ENCODE data around the gene GZF1.

GZF1 gene

DNA sequence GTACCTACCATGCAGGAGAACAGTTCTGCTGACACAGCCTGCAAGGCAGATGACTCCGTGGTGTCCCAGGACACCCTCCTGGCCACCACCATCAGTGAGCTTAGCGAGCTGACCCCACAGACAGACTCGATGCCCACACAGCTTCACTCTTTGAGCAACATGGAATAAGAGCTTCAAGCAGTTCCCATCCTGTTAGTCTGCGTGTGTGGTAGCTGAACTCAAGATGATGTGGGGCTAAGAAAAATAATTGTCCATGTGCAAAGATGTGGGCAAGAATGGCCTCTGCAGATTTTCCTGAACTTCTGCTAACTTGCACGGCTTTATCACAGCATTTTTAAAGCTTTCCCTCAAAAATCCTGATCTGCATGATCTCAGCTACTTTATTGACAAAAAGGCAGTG lies 8.3 kb downstream of the GZF1 start:
- DNase-seq: no peak

DNA sequence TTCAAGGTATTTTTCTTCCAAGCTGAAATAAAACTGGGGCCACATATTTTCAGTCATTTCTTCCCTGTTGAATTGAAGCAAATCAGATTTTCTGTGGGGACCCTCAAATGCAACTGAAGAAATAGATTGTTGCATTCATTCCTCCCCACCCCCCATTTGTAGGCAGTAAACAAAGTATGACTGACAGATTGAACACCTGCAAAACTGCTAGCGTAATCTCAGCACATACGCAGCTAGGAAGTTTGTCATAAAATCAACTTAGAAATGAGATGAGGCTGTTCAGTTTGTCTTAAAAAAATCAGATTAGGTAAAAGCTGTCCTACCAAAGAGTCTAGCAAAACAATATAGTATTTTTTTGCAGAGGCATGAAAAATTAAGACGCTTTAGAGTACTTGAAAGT lies 8.9 kb downstream of the GZF1 start:
- no peak for DNase-seq

DNA sequence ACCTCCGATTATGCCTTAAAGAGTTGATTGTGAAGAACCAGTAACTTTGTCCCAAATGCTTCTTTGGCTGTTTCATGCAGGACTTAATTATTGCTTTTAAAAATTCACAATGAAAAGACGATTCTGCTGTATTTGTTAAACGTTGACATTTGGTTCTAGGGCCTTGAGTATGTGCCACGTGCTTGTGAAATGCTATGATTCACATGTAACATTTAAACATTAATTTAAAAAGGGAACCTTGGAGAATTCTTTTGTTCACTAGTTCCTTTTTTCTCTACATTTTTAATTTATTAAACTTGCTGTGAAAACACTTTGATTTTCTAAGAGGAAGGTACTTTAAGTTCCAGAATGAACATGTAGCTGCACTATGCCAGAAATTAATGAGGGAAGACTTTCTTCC lies 9.5 kb downstream of the GZF1 start:
- DNase-seq: no peak

DNA sequence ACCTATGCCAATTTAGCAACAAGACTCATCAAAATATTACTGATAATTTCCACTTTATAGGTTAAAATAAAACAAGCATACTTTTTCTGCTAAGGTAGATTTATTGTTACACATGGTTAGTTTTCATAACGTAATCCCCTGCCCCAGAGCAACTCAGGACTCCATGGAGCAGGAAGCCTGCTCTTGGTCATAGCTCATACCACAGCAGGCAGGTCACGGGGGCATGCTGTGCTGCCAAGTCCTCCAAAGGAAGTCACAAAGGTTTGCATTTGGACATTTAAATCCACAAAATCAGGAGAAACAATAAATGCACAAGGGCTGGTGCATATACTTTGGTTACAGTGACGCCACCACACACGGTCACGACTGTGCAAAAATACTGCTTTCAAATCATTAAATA lies 12.5 kb downstream of the GZF1 start:
- DNase-seq: no peak

DNA sequence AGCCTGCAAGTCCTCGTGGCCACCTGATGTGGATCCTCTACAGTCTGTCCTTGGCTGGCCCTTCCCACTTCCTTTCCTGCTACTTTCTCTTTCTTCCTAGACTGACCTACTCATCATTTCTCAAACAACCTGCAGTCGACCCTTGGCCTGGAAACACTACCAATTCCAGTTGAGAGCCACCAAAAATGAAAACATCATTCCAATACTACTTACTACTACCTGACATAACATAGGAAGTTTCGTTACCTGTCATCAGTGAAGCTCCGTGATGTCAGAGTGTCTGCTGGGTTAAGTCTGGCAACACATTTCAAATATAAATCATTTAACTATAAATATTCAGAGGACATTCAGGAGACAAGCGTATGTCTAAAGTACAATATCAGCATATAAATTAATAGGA lies 13.8 kb downstream of the GZF1 start:
- DNase-seq: no peak

DNA sequence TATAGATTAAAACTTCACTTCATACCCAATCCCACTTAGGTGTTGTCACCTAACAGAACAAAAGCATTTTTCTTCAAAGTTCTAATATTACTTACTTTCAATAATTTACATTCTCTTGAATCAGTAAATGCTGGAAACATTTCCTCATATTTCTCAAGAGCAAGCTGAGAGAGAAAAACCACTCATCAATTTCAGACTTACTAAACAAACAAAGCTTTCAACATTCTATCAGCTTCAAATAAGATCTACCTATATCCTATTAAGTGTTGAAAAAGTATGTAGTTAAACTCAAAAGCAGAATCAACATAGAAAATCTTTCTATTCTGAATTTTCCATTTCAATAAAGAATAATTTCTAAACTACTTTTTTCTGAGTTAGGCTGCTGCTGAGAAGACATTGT lies 17.8 kb downstream of the GZF1 start:
- no peak for DNase-seq

DNA sequence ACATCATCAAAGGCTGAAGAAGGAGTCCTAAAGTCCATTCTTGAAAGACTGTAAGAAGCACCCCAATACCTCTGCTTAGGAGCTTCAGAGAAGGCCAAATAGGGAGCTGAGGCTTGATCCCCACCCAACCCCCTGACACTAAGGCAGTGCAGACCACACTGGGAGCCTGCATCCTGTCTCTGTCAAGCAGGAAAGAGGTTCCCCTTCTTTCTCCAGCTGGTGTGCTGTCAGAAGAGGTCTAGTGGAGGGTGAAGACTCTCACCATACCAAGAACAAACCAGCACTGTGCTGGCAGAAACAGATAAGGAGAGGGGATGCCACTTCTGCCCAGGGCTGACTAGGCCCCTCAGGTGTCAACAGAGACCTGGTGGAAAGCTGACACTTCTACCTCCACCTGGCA lies 19.9 kb downstream of the GZF1 start:
- no peak for DNase-seq

DNA sequence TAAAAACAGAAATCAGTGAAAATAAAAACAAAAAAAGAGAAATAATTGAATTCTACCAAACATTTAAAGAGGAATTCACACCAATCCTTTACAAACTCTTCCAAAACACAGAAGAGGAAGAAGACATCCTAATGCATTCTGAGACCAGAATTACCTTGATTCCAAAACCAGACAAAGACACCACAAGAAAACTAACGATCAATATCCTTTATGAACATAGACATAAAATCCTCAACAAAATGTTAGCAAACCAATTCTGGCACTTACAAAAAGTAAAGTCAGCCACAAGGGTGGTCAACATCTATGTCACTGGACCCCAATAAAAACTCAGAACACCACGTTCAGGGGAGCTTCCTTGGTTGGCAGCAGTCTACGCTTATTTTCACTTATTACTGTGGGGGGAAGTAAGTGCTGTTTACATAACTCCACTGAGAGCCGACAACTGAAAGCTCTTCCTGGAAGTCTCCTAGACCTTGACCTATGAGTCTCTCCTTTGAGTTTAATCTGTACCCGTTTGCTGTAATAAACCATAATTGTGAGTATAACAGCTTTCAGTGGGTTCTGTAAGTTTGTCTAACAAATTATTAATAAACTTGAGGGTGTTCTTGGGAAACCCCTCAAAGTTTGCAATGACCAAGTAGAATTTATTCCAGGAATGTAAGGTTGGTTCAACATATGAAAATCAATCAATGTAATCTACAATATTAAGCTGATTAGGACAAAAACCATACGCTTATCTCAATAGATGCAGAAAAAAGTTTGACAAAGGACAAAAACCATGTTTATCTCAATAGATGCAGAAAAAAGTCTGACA lies 24.5 kb downstream of the GZF1 start:
- no peak for DNase-seq

DNA sequence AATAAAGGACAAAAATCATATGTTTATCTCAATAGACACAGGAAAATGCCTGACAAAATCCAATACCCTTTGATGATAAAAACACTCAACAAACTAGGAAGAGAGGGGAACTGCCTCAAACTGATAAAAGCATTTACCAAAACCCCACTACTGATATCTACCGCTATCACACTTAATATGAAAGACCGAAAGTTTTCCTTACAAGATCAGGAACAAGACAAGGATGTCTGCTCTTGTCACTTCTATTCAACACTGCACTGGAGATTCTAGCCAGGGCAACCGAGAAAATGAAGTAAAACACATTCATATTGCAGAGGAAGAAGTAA lies 25.1 kb downstream of the GZF1 start:
- DNase-seq: no peak

DNA sequence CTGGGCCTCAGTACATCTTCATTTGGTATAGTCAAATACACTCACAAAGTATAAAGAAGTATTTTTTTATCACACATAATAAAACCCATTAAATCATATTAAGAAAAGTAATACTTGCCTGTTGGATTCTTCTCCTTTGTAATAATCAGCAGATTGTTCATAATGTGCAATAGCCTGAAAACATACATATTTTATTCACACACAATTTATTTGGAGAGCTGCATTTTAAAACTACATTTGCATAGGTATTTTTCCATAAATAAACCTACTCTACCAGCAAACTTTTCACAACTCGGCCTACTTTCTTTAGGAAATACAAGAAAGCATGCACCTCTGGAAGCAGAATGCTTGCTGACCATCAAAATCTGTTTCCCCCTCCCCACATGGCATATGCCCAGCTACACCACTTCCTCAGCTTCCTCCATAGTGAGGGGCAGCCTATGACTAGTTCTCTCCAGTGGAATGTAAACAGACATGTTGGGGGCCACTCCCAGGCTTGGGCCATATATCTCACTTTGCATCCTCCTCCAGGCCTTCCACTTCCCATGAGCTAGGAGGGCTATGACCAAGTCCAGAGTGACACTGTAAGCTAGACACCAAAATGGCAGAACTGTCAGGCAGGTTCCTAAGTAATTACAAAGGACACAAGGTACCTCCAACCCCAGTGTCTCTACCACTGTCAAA lies 28.3 kb downstream of the GZF1 start:
- DNase-seq: no peak

DNA sequence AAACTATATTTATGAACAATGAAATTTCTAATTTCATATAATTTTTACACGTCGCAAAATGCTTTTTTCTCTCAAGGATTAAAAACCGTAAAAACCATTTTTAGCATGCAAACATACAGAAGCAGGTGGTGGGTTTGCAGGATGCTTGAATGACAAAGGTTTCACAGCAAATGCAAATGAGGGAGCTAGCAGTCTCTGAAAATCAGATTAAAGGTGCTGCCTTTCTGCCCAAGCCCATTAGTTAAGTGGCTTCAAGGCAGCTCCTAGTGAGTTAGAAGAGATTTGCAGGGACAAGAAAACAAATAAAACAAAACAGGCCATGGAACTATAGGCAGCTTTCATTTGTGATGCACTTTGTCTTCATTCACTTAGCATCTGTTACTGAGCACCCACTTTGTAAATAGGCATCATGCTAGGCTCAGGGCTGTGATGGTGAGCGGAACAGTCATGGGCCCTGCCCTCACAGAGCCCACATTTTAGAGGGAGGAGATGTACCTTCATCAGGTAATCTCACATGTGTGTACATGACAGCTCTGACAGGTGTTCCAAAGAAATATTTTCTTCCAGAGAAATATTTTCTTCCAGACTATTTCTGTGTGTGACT lies 29.8 kb downstream of the GZF1 start:
- DNase-seq: no peak

DNA sequence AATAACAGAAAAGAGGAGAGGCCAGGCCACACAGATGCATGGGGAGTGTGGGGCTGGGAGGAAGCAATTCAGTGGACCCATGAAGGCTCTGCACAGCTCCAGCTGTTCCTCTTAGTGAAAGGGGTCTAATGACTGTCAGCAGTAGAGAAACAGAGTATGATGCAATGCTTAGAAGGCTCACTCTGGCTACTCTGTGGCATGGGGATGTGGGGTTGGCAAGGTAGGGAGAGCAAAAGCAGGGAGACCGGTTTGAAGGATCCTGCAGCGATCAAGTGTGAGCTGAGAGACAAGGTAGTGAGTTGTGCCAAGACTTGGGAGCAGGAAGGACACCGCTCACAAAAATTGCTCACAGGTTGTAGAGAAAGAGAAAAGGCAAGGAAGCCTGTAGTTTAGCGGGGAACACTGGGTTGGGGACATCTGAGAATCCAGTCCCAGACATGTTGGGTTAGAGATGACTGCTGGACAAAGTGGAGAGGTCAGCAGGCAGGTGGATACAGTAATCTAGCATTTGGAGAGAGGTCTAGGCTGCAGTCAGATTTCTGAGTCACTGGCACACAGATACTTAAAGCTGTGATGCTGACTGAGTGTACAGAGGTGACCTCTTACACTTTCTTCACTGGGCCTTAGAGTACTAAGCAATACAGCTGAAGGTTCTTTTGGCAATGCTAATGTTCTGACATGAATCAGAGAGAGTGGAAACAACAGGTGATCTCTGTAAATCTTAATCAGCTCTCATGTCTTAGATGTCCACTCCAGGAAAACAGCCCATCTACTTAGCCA lies 32.2 kb downstream of the GZF1 start:
- DNase-seq: no peak

DNA sequence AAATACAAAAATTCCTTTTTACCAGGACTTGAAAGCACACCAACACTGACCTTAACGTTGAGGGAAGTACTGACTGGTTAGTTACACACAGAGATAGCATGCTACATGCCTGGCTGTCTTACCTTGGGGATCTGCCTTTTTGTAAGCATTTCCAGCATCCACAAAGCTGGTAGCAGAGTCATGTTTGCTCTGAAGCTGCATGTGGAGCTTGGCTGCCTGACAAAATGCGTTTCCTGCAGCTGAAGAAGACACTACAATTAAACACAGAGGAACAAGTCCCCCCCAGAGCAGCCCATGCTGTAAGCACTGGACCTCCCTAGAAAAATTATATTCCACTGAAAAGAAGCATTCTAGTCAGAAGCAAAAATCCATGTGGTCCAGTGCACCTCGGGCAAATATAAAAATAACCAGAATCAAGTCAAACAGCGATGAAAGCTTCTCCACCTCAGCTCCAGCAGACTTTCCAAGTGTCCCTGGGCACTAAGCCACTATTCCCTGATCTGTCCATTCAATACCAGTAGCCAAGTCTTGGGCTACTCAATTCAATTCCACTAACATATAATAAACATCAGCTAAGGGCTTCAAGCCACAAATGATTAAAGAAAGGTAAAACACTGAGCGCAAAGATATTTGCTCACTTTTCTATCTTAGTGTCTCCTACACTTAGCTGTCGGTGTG lies 35.1 kb downstream of the GZF1 start:
- no peak for DNase-seq

DNA sequence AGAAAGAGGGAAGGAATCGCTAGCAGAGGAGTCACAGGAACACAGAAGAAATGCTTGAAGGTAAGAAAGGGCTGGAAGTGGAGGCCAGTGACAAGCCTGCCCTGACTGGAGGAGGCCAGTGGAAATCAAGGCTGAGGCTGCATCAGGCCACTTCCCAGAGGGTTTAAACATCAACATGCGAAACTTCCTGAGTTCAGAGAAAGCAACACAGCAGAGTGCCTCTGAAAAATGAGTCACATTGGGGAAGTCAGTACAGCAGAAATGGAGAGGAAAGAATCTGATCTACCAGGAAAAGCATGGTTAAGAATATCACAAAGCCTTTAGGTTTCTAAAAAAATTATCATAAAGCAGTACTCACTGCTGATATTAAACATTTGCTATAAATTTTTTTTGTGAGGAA lies 36.0 kb downstream of the GZF1 start:
- no peak for DNase-seq

DNA sequence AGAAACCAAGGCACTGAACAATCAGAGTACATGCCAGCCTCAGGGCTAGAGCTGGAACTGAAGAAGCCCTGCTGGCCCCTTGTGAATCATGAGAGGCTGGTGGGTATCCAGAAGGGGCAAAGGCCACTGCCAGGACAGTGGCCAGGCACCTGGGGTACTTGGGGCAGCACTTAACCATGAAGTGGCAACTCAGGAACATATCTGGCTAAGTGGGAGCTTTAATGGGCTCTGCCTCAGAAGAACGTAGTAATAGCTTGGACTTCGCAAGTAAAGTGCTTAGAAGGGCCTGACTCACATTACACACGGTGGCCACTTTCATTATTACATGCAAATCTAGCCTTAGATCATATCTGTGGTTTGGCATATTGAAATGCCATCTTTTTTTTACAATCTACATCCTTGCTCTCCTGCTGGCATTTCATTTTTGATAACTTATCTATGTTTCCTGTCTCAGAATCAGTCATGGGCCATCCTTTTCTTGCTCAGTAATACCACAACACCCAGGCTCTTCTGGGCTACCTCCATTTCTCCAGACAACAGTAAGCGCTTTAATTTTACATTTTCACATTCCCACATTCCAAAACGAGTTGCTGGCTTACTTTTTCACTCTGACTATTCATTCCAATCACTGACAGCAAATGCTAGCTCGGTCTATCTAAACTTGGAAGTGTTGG lies 37.7 kb downstream of the GZF1 start:
- peak; percentile 18 for DNase-seq

DNA sequence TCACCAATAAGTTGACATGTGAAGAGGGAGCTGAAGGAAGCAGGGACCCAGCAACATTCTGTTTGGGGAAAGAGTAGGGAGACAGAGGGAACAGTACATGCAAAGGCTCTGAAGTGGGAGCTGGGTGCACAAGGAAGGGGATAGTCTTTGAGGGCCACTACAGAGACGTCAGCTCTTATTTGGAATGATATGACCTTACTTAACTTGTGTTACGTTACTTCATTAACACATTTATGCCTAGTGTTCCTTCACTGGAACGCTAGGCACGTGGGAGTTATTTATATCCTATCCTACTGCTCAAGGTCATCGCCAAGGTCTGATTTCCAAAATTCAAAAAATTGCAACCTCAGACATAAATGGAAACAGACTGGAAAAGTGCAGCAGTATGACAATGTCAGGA lies 39.1 kb downstream of the GZF1 start:
- DNase-seq: no peak

DNA sequence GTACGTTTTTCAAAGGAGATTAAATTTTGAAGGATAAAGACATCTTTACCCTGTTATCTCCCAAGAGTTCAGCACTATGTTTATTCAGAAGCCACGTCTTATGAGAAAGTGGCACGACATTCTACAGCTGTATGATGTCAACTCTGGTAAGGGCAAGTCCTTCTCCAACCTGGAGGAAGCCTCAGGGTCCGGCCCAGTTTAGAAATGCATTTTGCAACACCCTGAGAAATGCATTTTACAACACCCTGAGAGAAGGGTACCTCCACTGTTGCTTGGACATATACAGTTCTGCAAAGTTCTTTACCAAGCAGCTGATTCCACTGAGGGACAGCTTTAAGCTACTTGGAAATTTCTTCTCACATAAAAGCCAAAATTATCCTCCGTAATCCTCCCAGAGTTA lies 41.8 kb downstream of the GZF1 start:
- DNase-seq: no peak

DNA sequence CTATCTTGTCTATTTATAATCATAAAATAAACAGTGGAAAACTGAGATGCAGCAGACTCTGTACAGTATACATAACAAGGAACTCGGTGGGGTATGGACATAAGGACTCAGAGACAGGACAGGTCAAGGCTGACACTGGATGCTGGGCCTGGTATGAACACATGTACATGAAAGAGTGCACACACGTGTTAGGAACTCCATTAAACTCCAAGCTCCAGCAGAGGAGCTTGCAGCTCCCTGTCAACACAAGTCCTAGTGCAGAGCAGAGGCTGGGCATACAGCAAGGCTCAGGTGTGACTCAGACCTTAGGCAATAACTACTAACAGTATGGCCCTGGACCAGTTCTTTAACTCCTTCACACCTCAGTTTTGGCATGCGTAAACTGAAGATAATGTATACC lies 42.2 kb downstream of the GZF1 start:
- no peak for DNase-seq

DNA sequence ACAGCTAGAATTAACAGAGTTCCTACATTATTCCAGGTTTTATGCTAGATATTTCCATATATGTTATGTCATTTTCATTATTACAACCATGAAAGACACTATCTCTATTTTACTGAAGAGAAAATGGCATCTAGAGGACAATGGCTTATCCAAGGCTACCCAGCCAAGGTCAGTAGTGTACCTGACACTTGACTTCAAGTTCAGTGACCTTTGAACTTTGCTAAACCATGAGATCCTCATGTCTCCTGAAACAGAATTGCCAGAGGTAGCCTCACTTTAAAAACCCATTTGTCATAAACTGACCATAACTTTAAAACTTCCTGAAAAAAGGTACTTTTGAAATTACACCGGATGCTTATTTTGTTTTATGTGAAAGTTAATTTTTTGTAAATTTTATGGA lies 44.9 kb downstream of the GZF1 start:
- DNase-seq: no peak

DNA sequence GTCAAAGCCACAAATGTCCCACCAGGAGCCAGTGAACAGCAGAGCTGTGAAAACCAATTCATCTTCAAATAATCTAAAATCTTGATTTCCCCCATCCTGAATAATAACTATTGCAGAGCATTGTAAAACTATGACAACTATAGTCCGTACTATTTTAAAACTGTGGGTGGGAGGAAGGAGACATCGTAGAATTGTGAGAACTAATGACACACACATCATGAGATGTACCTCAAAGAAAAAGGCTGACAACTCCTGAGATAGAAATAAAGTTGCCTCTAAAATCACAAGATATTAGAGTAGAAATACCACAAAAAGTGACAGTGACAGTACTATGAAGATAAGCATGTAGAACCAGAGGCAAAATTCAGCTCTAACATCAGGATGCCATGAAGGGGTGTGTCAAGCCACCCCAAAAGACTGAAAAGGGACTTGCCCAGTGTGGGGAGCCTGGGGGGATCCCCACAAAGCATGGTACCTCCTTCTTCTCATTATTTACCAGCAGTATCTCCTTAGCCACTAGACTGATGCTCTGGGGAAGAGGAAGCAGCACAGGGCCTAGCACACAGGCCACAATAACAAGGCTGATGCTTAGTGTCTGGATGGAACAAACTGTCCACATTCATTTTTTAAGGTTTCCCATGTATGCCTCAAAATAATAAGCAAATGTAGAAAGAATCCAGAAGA lies 45.9 kb downstream of the GZF1 start:
- peak; percentile 46 for DNase-seq

DNA sequence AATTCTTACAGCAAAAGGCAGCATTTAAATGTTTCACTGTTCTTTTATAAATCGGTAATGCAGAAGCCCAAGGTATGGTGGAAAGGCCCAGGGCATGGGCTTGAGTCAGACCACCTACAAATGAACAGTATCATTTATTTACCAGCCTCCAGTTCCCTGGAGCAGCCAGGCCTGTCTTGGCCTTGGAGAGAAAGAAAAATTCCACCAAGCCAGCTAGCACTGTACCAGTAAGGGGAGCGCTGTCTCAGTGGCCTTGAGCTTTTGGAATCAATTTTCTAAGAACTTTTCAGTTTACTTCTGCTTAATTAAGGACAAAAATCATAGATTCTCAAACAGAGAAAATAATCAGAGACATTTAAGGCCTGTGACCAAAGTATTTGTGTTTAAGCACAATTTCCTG lies 47.0 kb downstream of the GZF1 start:
- DNase-seq: no peak

DNA sequence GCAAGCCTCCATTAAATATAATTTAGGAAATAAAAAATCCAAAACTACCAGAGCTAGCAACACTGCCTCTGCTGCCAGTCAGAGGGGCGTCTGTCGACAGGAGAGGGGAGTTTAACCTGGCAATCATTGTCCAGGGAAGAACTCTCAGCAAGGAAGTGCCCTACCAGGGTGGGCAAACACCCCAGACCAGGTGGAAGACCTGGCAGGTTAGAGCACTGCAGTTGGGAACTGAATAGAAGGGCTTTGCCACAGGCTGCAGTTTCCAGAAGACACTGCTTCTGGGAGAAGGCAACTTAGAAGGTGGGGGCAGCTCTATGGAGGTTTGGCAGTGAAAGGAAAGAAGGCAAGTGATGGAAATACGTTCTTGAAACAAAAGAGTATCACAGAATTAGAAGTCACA lies 47.8 kb downstream of the GZF1 start:
- DNase-seq: no peak

All from CD4-positive, alpha-beta T cell treated with Interleukin-4 for 4 hours (primary cell).